ENCODE results near the gene HMGCS2. TPM values are rescaled to one million over a fixed set of nuclear protein-coding genes. Genes with fewer than 3 reads are reported as not detected.

Gene HMGCS2
- polyA plus RNA-seq, 1 of the 3 experiments (the other 2 are of a cell fraction) = not detected

DNA sequence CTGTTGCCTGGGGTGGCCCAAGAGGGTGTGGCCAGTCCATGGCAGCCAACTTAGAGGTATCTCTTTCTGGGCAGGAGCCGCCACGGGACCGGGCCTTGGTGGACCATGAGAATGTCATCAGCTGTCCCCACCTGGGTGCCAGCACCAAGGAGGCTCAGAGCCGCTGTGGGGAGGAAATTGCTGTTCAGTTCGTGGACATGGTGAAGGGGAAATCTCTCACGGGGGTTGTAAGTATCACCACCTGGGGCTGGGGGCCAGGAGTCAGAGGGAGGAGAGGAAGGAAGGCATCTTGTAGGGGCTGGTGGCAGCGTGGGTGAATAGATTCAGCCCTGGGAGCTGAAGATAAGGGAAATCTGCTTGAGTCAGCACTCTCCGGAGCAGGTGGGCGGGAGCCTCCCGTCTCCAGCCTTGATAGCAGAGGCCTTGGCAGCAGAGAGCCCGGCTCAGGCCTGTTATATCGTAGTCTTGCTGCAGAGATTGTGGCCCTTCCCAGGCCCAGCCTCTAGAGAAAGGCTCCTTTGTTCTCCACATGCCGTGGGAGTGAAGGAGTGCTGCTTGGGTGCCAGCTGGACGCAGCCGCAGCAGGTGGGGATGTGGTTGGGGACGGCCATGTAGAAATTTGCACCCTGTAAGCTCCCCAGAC, 31.5 kb downstream of the HMGCS2 start:
- no peak for TF ChIP-seq EZH2phosphoT487 (IDR thresholded peaks at IDR 0.05; ENCODE audit: borderline replicate concordance, low read depth)
- TF ChIP-seq ELF1 (IDR thresholded peaks at IDR 0.05) = no peak
- TF ChIP-seq GATA2 (CRISPR knock-in tag; IDR thresholded peaks at IDR 0.05) = no peak
- TF ChIP-seq, protein P1, sequence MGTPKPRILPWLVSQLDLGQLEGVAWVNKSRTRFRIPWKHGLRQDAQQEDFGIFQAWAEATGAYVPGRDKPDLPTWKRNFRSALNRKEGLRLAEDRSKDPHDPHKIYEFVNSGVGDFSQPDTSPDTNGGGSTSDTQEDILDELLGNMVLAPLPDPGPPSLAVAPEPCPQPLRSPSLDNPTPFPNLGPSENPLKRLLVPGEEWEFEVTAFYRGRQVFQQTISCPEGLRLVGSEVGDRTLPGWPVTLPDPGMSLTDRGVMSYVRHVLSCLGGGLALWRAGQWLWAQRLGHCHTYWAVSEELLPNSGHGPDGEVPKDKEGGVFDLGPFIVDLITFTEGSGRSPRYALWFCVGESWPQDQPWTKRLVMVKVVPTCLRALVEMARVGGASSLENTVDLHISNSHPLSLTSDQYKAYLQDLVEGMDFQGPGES (IDR thresholded peaks at IDR 0.05; ENCODE audit: low read depth, low read length) = no peak
- TF ChIP-seq, protein P2, sequence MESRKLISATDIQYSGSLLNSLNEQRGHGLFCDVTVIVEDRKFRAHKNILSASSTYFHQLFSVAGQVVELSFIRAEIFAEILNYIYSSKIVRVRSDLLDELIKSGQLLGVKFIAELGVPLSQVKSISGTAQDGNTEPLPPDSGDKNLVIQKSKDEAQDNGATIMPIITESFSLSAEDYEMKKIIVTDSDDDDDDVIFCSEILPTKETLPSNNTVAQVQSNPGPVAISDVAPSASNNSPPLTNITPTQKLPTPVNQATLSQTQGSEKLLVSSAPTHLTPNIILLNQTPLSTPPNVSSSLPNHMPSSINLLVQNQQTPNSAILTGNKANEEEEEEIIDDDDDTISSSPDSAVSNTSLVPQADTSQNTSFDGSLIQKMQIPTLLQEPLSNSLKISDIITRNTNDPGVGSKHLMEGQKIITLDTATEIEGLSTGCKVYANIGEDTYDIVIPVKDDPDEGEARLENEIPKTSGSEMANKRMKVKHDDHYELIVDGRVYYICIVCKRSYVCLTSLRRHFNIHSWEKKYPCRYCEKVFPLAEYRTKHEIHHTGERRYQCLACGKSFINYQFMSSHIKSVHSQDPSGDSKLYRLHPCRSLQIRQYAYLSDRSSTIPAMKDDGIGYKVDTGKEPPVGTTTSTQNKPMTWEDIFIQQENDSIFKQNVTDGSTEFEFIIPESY (IDR thresholded peaks at IDR 0.05; ENCODE audit: borderline replicate concordance, low read depth) = no peak
- TF ChIP-seq FOXM1 (IDR thresholded peaks at IDR 0.05; ENCODE audit: low read depth) = no peak
- no peak for TF ChIP-seq RAD21 (IDR thresholded peaks at IDR 0.05; ENCODE audit: low read length)
- TF ChIP-seq MXI1 (IDR thresholded peaks at IDR 0.05; ENCODE audit: low read depth, low read length) = no peak
- TF ChIP-seq RCOR1 (IDR thresholded peaks at IDR 0.05; ENCODE audit: low read length) = no peak
- TF ChIP-seq, protein P3, sequence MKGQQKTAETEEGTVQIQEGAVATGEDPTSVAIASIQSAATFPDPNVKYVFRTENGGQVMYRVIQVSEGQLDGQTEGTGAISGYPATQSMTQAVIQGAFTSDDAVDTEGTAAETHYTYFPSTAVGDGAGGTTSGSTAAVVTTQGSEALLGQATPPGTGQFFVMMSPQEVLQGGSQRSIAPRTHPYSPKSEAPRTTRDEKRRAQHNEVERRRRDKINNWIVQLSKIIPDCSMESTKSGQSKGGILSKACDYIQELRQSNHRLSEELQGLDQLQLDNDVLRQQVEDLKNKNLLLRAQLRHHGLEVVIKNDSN (IDR thresholded peaks at IDR 0.05; ENCODE audit: borderline replicate concordance, low read depth) = no peak
- TF ChIP-seq MEF2A (IDR thresholded peaks at IDR 0.05; ENCODE audit: borderline replicate concordance, low read depth) = no peak
- TF ChIP-seq, protein P4, sequence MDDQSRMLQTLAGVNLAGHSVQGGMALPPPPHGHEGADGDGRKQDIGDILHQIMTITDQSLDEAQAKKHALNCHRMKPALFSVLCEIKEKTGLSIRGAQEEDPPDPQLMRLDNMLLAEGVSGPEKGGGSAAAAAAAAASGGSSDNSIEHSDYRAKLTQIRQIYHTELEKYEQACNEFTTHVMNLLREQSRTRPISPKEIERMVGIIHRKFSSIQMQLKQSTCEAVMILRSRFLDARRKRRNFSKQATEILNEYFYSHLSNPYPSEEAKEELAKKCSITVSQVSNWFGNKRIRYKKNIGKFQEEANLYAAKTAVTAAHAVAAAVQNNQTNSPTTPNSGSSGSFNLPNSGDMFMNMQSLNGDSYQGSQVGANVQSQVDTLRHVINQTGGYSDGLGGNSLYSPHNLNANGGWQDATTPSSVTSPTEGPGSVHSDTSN (IDR thresholded peaks at IDR 0.05) = no peak
- TF ChIP-seq, protein P5, sequence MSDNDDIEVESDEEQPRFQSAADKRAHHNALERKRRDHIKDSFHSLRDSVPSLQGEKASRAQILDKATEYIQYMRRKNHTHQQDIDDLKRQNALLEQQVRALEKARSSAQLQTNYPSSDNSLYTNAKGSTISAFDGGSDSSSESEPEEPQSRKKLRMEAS (IDR thresholded peaks at IDR 0.05; ENCODE audit: low read depth) = no peak
- TF ChIP-seq, protein P6, sequence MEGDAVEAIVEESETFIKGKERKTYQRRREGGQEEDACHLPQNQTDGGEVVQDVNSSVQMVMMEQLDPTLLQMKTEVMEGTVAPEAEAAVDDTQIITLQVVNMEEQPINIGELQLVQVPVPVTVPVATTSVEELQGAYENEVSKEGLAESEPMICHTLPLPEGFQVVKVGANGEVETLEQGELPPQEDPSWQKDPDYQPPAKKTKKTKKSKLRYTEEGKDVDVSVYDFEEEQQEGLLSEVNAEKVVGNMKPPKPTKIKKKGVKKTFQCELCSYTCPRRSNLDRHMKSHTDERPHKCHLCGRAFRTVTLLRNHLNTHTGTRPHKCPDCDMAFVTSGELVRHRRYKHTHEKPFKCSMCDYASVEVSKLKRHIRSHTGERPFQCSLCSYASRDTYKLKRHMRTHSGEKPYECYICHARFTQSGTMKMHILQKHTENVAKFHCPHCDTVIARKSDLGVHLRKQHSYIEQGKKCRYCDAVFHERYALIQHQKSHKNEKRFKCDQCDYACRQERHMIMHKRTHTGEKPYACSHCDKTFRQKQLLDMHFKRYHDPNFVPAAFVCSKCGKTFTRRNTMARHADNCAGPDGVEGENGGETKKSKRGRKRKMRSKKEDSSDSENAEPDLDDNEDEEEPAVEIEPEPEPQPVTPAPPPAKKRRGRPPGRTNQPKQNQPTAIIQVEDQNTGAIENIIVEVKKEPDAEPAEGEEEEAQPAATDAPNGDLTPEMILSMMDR (IDR thresholded peaks at IDR 0.05) = no peak
- TF ChIP-seq FOXJ3 (CRISPR knock-in tag; IDR thresholded peaks at IDR 0.05) = no peak
- no peak for TF ChIP-seq RFX5 (IDR thresholded peaks at IDR 0.05; ENCODE audit: low read length)
- no peak for TF ChIP-seq EP300 (IDR thresholded peaks at IDR 0.05; ENCODE audit: borderline replicate concordance in 1 of 2, low read depth in 1 of 2, low read length in 1 of 2)
- TF ChIP-seq TEAD4 (IDR thresholded peaks at IDR 0.05; ENCODE audit: borderline replicate concordance, insufficient read depth) = no peak
- TF ChIP-seq GABPA (IDR thresholded peaks at IDR 0.05; ENCODE audit: low read depth) = no peak
- TF ChIP-seq SIN3A (IDR thresholded peaks at IDR 0.05; ENCODE audit: borderline replicate concordance, low read depth, low read length) = no peak
- DNase-seq = no peak
- CTCF ChIA-PET = interaction anchor here (1.4 kb wide), 1 partner anchor 22 kb away, joined by 4 read pairs; no protein-coding TSS in a partner anchor
- Histone ChIP-seq H3K4me2 (no peak overlapping the region), H3K27ac (ENCODE audit: low read depth in 2 of 2, low read length in 1 of 2) (no peak overlapping the region; a peak in 1 of 4 replicates), H3K36me3 (replicated peaks in 1 of 2; ENCODE audit: control insufficient read depth in 1 of 2, insufficient read depth in 2 of 2, low read length in 1 of 2) (peaks cover 7 to 50% of the 10 kb centered on the region in 2 experiments), H3K27me3 (ENCODE audit: insufficient read depth) (no peaks in the 10 kb centered on the region), H4K20me1 (ENCODE audit: insufficient read depth) (no peaks in the 10 kb centered on the region), H3K4me3 (ENCODE audit: low read depth in 2 of 2, low read length in 1 of 2) (no peak overlapping the region), H3F3A (replicated peaks; ENCODE audit: insufficient read depth) (no peaks in the 10 kb centered on the region), H3K79me2 (ENCODE audit: insufficient read depth) (no peaks in the 10 kb centered on the region), H3K9me2 (no peaks in the 10 kb centered on the region), H2AFZ (ENCODE audit: low read depth) (no peak overlapping the region), H3K9me3 (no peaks in the 10 kb centered on the region), H3K4me1 (ENCODE audit: control insufficient read depth in 1 of 2, insufficient read depth in 2 of 2, low read depth in 1 of 2, low read length in 1 of 2) (peaks cover 0 to 17% of the 10 kb centered on the region in 2 experiments; a peak in 1 of 4 replicates), H3K9ac (no peak overlapping the region)
- POLR2A ChIA-PET = interaction anchor here (0.8 kb wide), 1 partner anchor 441 kb away, joined by 3 read pairs; no protein-coding TSS in a partner anchor
- WGBS (ENCODE audit: low lambda C conversion rate) = 95% methylated on average over 10 of the region's 16 CpGs

Data from SK-N-SH (cell line).